Measurements from ENCODE around the gene CRK. TPM values are rescaled to one million over a fixed set of nuclear protein-coding genes. Genes with fewer than 3 reads are reported as not detected.

Gene CRK
- total RNA-seq, result 81.3 TPM
- long read RNA-seq, transcript CRK-202 (3 exons, 3,675 nt), result minor isoform, 39 of 114 reads
- long read RNA-seq, transcript CRK-201 (3 exons, 3,880 nt), result major isoform, 50 of 114 reads
- long read RNA-seq, partial matches to known transcripts, result 4 of 114 reads
- long read RNA-seq, other reads (novel, unspliced or antisense), result 21 of 114 reads

GRCh38 chr17:1455797-1456599, at the start of gene CRK:
Gene CRK, minus strand, starts transcription at chr17:1456232. Its CDS starts 115 bp downstream, at chr17:1456117.
- H3K4me1 ChIP-seq, result peaks cover 43% of the 10 kb centered on the region

DNA sequence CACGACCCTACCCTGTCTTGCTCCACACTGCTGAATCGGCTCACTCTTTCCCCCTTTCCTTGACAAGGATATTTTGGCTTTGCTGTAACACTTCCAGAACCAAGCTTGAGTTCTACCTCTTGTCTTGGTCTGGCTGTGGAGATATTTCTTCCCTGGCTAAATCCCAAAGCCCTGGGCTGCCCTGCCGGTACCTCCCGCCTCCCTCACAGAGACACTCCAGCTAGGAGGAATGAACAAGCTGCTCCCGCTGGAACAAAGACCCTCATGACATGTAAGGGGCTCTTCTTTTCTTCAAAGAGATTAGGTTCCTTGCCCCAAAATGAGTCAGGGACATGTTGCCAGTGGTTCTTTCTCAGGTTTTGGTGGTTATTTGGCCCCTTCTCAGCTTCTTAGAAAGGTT, 49.6 kb upstream of the CRK start:
- Histone ChIP-seq H3K27me3 (no peaks in the 10 kb centered on the region), H3K27ac (no peak overlapping the region), H3K4me3 (no peak overlapping the region), H3K36me3 (peaks cover 50% of the 10 kb centered on the region), H3K9me3 (no peaks in the 10 kb centered on the region), H3K4me1 (peaks cover 11% of the 10 kb centered on the region)
- ATAC-seq (no peak), DNase-seq (no peak)
- TF ChIP-seq, protein P1, sequence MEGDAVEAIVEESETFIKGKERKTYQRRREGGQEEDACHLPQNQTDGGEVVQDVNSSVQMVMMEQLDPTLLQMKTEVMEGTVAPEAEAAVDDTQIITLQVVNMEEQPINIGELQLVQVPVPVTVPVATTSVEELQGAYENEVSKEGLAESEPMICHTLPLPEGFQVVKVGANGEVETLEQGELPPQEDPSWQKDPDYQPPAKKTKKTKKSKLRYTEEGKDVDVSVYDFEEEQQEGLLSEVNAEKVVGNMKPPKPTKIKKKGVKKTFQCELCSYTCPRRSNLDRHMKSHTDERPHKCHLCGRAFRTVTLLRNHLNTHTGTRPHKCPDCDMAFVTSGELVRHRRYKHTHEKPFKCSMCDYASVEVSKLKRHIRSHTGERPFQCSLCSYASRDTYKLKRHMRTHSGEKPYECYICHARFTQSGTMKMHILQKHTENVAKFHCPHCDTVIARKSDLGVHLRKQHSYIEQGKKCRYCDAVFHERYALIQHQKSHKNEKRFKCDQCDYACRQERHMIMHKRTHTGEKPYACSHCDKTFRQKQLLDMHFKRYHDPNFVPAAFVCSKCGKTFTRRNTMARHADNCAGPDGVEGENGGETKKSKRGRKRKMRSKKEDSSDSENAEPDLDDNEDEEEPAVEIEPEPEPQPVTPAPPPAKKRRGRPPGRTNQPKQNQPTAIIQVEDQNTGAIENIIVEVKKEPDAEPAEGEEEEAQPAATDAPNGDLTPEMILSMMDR (IDR thresholded peaks at IDR 0.05), result no peak
- intact Hi-C loops (cut with DNase I), result loop anchor here (10.0 kb wide), 1 partner anchor 141 kb away; no protein-coding TSS in a partner anchor

More at GRCh38 chr17:1455797-1456599, at the start of gene CRK:
- Histone ChIP-seq H3K9me3 (no peaks in the 10 kb centered on the region), H3K4me3 (peak within 1 kb of the TSS; percentile 99), H3K27ac (peak within 1 kb of the TSS; percentile 96), H3K36me3 (peaks cover 10% of the 10 kb centered on the region), H3K27me3 (no peaks in the 10 kb centered on the region)
- peak; percentile 95 for ATAC-seq
- peak; percentile 99 for DNase-seq
- TF ChIP-seq, protein P1 (IDR thresholded peaks at IDR 0.05), result no peak
- intact Hi-C loops (cut with DNase I), result no loop called here

DNA sequence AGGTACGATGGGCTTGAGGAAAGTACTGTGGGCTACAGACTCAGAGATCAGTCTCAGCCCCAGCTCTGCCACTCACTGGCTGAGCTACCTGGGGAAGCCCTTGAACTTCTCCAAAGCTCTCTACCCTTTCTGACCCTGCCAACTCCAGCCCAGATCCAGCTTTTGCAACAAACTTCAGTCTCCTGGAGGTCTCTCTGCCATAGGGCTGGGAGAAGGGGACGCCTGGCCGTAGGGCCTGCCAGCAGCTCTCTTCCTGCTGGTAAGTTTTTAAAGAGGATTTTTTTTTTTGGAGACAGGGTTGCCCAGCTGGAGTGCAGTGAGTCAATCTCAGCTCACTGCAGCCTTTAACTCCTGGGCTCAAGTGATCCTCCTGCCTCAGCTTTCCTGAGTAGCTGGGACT, 48.8 kb upstream of the CRK start:
- TF ChIP-seq, protein P1 (IDR thresholded peaks at IDR 0.05), result no peak
- H3K9me3 ChIP-seq, result no peaks in the 10 kb centered on the region
- peaks cover 5% of the 10 kb centered on the region for H3K4me1 ChIP-seq
- H3K4me3 ChIP-seq, result no peak overlapping the region
- no peaks in the 10 kb centered on the region for H3K27me3 ChIP-seq
- peaks cover 47% of the 10 kb centered on the region for H3K36me3 ChIP-seq
- intact Hi-C loops (cut with DNase I), result loop anchor here (10.0 kb wide), 1 partner anchor 140 kb away; no protein-coding TSS in a partner anchor
- DNase-seq (no peak), ATAC-seq (no peak)
- H3K27ac ChIP-seq, result no peak overlapping the region

GRCh38 chr17:1503699-1504098, 47.7 kb upstream of the CRK start:
- H3K9me3 ChIP-seq, result no peaks in the 10 kb centered on the region
- no peak overlapping the region for H3K27ac ChIP-seq
- TF ChIP-seq, protein P1 (IDR thresholded peaks at IDR 0.05), result no peak
- H3K4me1 ChIP-seq, result no peaks in the 10 kb centered on the region
- DNase-seq (no peak), ATAC-seq (peak; percentile 20)
- peaks cover 37% of the 10 kb centered on the region for H3K36me3 ChIP-seq
- H3K4me3 ChIP-seq, result no peak overlapping the region
- intact Hi-C loops (cut with DNase I), result loop anchor here (10.0 kb wide), 1 partner anchor 139 kb away; no protein-coding TSS in a partner anchor
- no peaks in the 10 kb centered on the region for H3K27me3 ChIP-seq

GRCh38 chr17:1498869-1499268, 42.8 kb upstream of the CRK start:
- H3K27me3 ChIP-seq, result no peaks in the 10 kb centered on the region
- ATAC-seq (peak; percentile 8), DNase-seq (no peak)
- no peaks in the 10 kb centered on the region for H3K9me3 ChIP-seq
- no peak overlapping the region for H3K4me3 ChIP-seq
- peaks cover 37% of the 10 kb centered on the region for H3K36me3 ChIP-seq
- peaks cover 23% of the 10 kb centered on the region for H3K4me1 ChIP-seq
- TF ChIP-seq, protein P1 (IDR thresholded peaks at IDR 0.05), result no peak
- intact Hi-C loops (cut with DNase I), result no loop called here
- H3K27ac ChIP-seq, result no peak overlapping the region
